HT-29 (cell line): Measurements from ENCODE around the gene RPL39. TPM values are rescaled to one million over a fixed set of nuclear protein-coding genes. Genes with fewer than 3 reads are reported as not detected.
"Not testable (repeated sequence)": the region's sequence is repeated elsewhere in the genome, so short reads cannot be mapped to it uniquely, and the experiment has no call there.

Experiments
- DNase-seq: peaks from one replicate; pipeline ENCODE4 v3.0.0-alpha.2; 2015; ENCODE audit warnings: low spot score
- total RNA-seq: library from RNA; depleted of rRNA; stranded (reverse); fragments of >200 nt; shearing (Covaris generic); gene quantifications from 2 replicates; pipeline ENCODE4 v1.2.3, GENCODE V29; 2014; rRNA removed

Gene RPL39
- 753 and 894 TPM in 2 replicates for total RNA-seq

DNA sequence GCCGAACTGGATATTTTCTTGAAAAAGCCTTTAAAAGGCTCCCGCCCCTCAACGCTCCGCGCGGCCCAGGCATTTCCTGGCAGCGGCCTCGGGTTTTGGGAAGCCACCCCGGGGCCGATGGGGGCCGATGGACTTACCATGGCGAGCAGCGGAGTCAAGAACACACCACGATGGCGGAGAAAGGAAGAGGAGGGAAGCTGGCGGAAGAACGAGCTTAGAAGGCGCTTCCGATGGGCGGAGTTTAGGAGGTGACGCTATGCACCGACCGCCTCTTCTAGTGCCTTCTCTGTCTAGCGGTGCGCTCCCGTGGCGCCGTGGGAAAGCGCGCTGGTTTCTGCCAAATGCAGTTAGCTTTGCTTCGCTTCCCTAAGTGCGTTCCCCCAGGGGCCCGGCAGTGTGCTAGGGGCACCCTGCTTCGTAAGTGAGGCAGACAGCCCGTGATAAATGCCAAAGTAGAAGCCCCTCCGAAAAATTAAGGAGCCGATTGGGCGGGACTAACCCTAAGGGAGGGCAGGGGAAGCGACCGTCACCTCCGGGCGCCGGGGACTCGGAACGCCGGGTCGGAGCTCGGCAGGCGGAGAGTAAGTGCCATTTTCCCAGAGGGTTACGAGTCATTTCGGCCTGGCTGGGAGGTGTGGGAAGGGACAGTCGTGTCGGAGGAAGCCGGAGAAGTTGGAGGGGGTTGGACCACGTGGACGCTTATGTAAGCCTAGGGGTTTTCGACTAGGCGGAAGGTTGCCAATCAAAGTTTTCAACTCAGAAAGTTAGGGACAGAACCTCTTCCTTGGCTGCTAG is at the start of gene RPL39:
TSS of gene RPL39 (minus strand) at position 194 of the 795 bp plus-strand sequence. CDS start at position 140, 54 bp downstream.
- DNase-seq = peak; percentile 95

DNA sequence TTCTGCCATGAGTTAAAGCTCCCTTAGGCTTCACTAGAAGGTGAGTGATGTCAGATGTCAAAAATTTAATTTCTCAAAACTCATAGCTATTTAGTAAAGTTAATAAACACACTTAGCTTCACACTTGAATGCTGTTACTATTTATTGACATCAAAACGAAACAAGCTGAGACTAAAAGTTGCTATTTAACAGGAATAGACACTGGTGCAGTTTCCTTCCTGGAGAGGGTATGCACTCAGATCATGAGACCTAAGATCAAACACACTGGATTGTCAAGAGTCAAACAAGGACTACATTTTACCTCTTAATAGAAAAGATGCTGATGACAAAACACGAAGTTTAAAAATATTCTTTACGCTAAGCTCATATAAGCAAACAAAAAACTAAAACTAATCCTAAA is 42.5 kb upstream of the RPL39 start:
- no peak for DNase-seq

DNA sequence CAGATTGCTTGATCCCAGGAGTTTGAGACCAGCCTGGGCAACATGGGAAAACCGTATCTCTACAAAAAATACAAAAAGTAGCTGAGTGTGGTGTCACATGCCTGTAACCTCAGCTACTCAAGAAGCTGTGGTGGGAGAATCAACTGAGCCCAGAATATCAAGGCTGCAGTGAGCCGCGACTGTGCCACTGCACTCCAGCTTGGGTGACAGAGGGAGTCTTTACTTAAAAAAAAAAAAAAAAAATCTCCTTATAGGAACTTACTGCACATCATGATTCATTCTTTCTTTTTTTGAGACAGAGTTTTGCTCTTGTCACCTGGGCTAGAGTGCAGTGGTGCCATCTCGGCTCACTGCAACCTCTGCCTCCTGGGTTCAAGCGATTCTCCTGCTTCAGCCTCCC is 37.0 kb upstream of the RPL39 start:
- DNase-seq = no peak

DNA sequence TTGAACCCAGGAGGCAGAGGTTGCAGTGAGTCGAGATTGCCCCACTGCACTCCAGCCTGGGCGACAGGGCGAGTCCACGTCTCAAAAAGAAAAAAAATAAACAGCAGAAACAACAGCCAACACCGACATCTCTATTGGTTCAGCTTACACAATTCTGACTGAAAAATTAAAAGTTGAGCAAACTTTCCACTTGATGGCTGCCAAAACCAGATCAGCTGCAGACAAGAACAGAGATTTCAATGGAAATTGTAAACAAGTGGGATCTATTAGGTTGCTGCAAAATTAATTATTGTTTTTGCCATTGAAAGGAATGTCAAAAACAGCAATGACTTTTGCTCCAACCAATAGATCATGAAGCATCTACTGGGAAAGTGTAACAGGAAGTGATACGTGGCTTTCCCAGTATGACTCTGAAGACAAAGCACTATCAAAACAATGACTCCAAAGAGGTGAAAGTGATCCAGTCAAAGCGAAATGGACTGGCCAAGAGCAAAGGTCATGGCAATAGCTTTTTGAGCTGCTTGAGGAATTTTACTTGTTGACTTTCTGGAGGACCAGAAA is 35.0 kb upstream of the RPL39 start:
- DNase-seq = peak; percentile 21

DNA sequence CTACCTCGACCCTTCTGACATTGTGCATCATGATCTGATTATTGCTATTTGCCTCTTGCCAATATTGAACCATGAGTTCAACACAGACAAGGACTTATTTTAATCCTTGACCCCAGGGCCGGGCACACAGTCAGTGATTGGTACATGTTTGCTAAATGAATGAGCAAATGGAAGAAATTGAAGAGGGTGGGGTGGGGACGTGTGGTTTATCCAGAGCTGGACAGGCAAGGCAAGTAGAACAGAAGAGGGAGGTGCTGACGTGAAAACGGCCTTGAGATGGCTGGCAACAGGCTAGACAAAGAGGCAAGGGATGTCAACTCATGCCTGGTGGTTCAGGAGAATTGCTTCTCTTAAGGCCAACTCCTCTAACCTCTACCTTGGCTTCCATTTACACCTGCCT is 32.8 kb upstream of the RPL39 start:
- not testable (repeated sequence) for DNase-seq

DNA sequence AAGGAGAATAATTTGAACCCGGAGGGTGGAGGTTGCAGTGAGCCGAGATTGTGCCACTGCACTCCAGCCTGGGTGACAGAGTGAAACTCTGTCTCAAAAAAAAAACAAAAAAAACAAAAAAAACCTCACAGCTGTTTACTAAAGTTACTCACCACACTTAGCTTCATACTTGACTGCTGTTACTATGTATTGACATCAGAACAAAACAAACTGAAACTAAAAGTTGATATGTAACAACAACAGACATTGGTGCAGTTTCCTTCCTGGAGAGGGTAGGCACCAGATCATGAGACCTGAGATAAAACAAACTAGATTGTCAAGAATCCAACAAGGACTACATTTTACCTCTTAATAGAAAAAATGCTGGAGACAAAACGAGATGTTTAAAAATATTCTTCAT is 30.3 kb upstream of the RPL39 start:
- DNase-seq = not testable (repeated sequence)

DNA sequence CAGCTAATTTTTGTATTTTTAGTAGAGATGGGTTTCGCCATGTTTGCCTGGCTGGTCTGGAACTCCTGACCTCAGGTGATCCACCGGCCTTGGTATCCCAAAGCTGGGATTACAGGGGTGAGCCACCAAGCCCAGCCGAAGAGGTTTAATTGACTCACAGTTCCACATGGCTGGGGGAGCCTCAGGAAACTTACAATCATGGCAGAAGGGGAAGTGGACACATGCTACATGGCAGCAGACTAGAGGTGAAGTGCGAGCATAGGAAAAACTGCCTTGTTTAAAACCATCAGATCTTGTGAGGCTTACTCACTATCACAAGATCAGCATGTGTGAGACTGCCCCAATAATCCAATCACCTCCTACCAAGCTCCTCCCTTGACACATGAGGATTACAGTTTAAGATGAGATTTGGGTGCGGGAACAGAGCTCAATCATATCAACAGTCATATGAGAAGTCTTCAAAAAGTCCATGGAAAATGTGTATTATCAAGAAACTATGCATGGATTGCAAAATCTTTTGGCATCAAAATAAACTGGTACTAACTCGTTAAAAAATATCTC is 25.8 kb upstream of the RPL39 start:
- DNase-seq = no peak

DNA sequence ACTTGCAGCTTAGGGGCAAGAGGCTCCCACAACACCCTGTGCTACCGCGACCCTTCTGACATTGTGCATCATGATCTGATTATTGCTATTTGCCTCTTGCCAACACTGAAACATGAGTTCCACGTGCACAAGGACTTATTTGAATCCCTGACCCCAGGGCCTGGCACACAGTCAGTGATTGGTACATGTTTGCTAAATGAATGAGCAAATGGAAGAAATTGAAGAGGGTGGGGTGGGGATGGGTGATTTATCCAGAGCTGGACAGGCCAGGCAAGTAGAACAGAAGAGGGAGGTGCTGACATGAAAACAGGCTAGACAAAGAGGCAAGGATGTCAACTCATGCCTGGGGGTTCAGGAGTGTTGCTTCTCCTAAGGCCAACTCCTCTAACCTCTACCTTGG is 24.9 kb upstream of the RPL39 start:
- DNase-seq = no peak

DNA sequence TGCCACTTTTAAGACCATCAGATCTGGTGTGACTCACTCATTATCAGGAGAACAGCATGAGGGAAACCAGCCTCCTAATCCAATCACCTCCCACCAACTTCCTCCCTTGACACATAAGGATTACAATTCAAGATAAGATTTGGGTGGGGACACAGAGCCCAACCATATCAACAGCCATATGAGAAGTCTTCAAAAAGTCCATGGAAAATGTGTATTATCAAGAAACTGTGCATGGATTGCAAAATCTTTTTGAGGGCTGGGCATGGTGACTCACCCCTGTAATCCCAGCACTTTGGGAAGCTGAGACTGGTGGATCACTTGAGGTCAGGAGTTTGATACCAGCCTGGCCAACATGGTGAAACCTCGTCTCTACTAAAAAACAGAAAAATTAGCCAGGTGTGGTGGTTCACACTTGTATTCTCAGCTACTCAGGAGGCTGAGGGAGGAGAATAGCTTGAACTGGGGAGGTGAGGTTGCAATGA is 17.8 kb upstream of the RPL39 start:
- DNase-seq = no peak

DNA sequence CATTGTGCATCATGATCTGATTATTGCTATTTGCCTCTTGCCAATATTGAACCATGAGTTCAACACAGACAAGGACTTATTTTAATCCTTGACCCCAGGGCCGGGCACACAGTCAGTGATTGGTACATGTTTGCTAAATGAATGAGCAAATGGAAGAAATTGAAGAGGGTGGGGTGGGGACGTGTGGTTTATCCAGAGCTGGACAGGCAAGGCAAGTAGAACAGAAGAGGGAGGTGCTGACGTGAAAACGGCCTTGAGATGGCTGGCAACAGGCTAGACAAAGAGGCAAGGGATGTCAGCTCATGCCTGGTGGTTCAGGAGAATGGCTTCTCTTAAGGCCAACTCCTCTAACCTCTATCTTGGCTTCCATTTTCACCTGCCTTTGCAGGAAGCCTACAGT is 17.0 kb upstream of the RPL39 start:
- DNase-seq = not testable (repeated sequence)

DNA sequence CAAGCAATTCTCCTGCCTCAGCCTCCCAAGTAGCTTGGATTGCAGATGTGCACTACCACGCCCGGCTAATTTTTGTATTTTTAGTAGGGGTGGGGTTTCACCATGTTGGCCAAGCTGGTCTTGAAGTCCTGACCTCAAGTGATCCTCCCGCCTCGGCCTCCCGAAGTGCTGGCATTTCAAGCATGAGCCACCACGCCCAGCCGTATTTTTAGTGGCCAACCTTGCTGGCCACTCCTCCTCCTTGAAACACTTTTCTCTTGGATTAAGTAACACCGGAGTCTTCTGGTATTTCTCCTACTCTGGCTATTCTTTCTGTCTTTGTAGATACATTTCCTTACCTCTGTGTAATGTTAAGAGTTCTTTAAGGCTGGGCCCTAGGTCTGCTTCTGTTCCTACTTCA is 11.1 kb upstream of the RPL39 start:
- no peak for DNase-seq

DNA sequence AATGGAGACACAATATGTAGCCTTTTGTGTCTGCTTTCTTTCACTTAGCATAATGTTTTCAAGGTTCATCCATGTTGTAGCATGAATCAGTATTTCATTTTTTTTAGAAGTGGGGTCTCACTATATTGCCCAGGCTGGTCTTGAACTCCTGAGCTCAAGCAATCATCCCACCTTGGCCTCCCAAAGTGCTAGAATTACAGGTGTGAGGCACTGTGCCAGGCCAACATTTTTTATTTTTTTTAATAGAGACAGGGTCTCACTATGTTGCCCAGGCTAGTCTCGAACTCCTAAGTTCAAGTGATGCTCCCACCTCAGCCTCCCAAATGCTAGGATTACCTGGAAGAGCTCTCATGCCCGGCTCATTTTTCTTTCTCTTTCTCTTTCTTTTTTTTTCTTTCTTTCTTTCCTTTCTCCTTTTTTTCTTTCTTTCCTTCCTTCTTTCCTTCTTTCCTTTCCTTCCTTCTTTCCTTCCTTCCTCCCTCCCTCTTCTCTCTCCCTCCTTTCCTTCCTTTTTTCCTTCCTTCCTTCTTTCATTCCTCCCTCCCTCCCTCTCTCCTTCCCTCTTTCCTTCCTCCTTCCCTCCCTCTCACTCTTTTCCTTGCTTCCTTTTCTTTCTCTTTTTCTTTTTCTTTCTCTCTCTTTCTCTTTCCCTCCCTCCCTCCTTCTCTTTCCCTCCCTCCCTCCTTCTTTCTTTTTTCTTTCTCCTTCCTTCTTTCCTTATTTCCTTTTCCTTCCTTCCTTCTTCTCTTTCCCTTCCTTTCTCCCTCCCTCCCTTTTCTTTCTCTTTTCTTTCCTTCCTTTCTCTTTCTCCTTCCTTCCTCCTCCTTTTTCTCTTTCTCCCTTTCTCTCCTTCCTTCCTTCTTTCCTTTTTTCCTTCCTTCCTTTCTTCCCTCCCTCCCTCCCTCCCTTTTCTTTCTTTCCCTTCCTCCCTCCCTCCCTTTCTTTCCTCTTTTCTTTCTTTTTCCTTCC is 10.1 kb upstream of the RPL39 start:
- DNase-seq = no peak

DNA sequence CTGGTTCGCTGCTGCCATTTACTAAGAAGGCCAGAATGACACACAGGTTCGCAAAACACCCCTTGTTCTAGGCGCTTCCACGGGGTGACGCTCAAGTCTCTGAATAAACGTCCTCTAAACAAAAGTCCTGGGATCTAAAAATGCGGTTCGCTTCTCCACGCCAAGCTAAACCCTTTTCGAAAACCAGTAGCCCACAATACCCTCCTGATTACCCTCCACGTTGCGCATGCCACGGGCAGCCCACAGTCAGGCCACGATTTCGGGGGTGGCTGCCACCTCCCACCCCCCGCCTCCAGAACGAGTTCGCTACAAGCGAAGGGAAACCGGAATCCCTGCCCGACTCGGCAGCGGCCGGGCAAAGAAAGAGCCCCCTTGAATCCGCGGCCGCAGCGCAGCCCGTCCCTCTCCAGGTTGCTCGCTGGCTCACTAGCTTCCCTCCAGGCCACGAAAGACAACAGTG is 423 bp downstream of the RPL39 start:
- peak; percentile 58 for DNase-seq

DNA sequence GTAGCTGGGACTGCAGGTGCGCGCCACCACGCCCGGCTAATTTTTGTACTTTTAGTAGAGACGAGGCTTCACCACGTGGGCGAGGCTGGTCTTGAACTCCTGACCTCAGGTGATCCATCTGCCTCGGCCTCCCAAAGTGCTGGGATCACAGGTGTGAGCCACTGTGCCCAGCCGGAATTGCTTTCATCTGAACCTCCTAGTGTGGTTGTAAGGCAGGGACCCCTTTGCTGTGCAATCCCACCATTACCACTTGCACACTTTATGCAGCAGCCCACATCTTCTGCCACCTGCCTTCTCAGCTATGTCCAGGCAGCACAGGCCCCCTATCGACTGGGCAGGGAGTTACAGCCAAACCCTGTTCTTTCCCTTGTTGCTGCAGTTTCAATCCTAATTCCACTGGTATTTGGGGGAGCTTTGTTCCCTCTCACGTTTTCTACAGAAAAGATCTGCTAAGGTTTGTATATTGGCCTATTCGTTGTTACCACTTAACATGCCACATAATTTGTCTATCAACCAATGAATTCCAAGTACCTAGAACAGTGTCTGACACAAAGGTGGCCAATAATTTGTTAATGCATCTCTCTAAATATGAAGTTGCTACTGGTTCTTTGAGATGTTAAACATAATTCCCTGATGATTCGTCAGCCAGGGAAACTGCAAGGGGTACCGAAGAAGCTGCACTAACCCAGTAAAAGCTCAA is 6.5 kb downstream of the RPL39 start:
- peak; percentile 54 for DNase-seq

DNA sequence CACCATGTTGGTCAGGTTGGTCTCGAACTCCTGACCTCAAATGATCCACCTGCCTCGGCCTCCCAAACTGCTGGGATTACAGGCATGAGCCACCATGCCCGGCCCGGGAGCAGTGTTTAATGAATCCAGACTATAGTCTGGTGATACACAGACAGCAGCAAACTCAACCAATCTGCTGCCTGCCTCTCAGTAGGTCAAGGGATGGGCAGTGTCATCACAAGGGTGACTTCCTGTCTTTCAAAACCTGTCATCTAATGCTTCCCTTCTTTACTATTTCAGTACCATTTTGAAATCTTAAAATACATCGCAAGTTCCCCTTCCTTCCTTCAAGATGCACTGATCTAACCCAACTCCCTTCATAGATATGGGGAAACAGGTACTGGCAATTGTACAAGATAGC is 8.4 kb downstream of the RPL39 start:
- no peak for DNase-seq

DNA sequence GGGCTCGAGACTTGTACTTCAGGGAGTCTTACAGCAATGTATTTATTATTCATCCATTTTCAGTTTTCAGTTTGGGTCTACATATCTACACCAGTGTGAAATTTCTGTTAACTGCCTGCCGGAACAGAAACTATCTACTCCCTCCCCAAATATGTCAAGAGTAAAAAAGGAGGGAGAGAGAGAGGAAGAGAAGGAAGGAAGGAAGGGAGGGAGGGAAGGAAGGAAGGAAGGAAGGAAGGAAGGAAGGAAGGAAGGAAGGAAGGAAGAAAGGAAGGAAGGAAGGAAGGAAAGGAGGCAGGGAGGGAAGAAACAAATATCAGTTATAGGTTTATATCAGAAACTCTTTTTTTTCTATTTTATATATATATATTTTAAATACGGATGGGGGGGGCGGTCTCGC is 12.6 kb downstream of the RPL39 start:
- no peak for DNase-seq

DNA sequence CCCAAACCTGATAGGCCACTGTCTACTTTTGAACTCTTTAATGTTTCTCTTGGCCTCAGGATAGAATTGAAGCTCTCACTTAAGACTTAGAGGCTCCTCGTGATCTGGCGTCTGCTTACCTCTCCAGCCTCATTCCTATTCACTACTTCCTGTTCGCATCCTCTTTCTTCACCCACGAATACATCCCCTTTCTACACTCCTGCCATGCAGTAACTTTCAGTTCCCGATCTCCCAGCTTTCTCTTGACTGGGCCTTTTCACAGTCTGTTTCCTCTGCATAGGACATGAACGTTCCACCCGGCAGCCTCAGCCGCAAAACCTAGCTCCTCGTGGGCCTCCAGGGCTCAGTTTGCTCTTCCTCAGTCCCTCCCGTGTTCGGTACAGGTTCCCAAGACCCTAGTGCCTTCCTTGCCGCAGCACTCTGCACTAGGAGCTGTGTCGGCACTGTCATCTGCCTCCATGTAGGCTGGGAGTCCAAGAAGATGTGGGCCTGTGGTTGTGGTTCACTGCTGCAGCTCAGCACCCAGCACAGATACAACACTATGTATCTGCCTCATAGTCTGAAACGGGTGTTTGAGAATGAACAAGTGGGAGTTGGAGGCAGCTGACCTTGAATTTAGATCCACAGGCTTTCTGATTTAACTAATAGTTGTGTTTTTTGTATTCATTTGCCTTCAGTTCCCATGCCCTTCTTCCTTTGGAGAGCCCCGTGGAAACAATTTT is 15.8 kb downstream of the RPL39 start:
- no peak for DNase-seq

DNA sequence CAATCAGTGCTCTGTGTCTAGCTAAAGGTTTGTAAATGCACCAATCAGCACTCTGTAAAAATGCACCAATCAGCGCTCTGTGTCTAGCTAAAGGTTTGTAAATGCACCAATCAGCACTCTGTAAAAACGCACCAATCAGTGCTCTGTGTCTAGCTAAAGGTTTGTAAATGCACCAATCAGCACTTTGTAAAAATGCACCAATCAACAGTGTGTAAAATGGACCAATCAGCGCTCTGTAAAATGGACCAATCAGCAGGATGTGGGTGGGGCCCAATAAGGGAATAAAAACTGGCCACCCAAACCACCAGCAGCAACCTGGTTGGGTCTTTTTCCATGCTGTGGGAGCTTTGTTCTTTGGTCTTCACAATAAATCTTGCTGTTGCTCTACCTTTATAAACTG is 22.0 kb downstream of the RPL39 start:
- not testable (repeated sequence) for DNase-seq

DNA sequence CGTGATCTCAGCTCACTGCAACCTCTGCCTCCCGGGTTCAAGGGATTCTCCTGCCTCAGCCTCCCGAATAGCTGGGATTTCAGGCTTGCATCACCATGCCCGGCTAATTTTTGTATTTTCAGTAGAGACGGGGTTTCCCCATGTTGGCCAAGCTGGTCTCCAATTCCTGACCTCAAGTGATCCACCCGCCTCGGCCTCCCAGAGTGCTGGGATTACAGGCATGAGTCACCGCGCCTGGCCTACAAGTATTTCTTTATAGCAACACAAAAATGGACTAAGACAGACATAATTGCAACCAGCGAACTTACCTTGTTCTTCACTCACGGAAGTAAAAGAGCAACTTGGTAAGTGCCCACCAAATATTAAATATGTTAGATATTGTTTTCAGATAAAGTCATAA is 23.0 kb downstream of the RPL39 start:
- not testable (repeated sequence) for DNase-seq

DNA sequence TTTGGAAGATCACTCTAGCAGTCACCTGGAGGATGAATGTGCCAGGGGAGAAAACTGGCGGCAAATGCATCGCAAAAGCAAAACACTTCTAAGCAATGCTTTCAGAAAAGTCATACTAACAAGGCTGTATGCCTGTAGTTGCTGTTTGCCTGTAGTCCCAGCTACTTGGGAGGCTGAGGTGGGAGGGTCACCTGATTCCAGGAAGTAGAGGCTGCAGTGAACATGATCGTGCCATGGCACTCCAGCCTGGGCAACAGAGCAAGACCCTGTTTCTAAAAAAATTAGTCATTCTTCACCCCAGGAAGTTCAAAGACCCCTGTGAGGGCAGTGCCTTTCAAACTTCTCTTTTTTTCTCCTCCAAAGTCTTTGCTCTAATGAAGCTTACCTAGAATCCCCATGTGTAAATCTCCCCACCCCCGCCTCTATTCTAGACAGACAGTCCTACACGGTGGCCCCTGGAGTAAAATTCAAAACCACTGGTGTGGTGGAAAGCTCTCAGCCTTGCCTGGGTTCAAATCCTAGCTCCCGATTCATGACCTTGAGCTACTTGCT is 27.5 kb downstream of the RPL39 start:
- DNase-seq = no peak
